K562 (cell line): Measurements from ENCODE around the gene TMEM129. TPM values are rescaled to one million over a fixed set of nuclear protein-coding genes. Genes with fewer than 3 reads are reported as not detected.
A peak's percentile ranks its signal among the peaks of the same experiment; 100 is the strongest.

Experiments used
- ARHGAP35 ChIP-seq: fragments of 450-650 bp; IDR thresholded peaks from 2 replicates; pipeline ENCODE4 v1.6.1; 2018; ENCODE audit not compliant: partially characterized antibody
- ATF1 ChIP-seq, 2 experiments: fragments of 450-650 bp in 1 of 2; IDR thresholded peaks; 2 replicates each; pipeline ENCODE4 v1.6.1; 2016; ENCODE audit warnings: missing compliant biosample characterization in 1 of 2, missing genetic modification characterization in 1 of 2
- BCL6 ChIP-seq: fragments of 250-450 bp; sonication (Bioruptor Pico); IDR thresholded peaks from 2 replicates; pipeline ENCODE4 v1.4.0; 2020
- CHCHD3 ChIP-seq: fragments of 250-450 bp; sonication (Bioruptor Pico); IDR thresholded peaks from 2 replicates; pipeline ENCODE4 v2.1.2; 2022; ENCODE audit warnings: mild to moderate bottlenecking
- EP300 ChIP-seq: IDR thresholded peaks from 2 replicates; pipeline ENCODE4 v1.6.1; 2012; ENCODE audit warnings: low read length, improper control_type of control experiment
- GTF3C2 ChIP-seq: IDR thresholded peaks from 3 replicates; pipeline ENCODE4 v1.6.1; 2011; ENCODE audit warnings: borderline replicate concordance, mild to moderate bottlenecking, moderate library complexity; ENCODE audit not compliant: insufficient read length; ENCODE audit errors: extremely low read depth
- MAX ChIP-seq: sonication (generic); formaldehyde crosslinking; IDR thresholded peaks from 2 replicates; pipeline ENCODE4 v1.9.0; 2022; ENCODE audit warnings: mild to moderate bottlenecking, missing genetic modification reagents
- NR3C1 ChIP-seq: sonication (generic); formaldehyde crosslinking; IDR thresholded peaks from 2 replicates; pipeline ENCODE4 v1.8.1; 2022; ENCODE audit warnings: missing genetic modification reagents
- PKNOX1 ChIP-seq: fragments of 450-650 bp; IDR thresholded peaks from 2 replicates; pipeline ENCODE4 v1.6.1; 2016
- RBM39 ChIP-seq: fragments of 200-400 bp; formaldehyde crosslinking; optimal IDR thresholded peaks from 2 replicates; pipeline ENCODE3; 2018; ENCODE audit warnings: low read depth, low read length
- SMAD3 ChIP-seq: fragments of 450-650 bp; formaldehyde crosslinking; conservative IDR thresholded peaks from 2 replicates; pipeline ENCODE4 v1.4.0; 2020; ENCODE audit warnings: mild to moderate bottlenecking
- SMARCB1 ChIP-seq: IDR thresholded peaks from 2 replicates; pipeline ENCODE4 v1.6.1; 2011; ENCODE audit warnings: improper control_type of control experiment, low read depth; ENCODE audit not compliant: insufficient read length
- U2AF1 ChIP-seq: fragments of 200-400 bp; formaldehyde crosslinking; optimal IDR thresholded peaks from 2 replicates; pipeline ENCODE3; 2017; ENCODE audit warnings: mild to moderate bottlenecking, low read depth, low read length, moderate library complexity
- ZBTB11 ChIP-seq, 3 experiments: fragments of 200-800 bp in 1 of 3; fragments of 250-450 bp in 1 of 3; fragments of 450-650 bp in 1 of 3; sonication (Bioruptor Pico) in 1 of 3; sonication (Bioruptor generic) in 1 of 3; formaldehyde crosslinking in 1 of 3; IDR thresholded peaks; 2 replicates each; pipeline versions ENCODE4 v1.6.1 to v1.8.0; 2016 to 2022; ENCODE audit warnings: mild to moderate bottlenecking in 2 of 3, missing genetic modification characterization in 2 of 3, missing compliant biosample characterization in 1 of 3, moderate library complexity in 1 of 3
- ZBTB2 ChIP-seq: fragments of 450-650 bp; IDR thresholded peaks from 2 replicates; pipeline ENCODE4 v1.6.1; 2016; ENCODE audit warnings: antibody characterized with exemption
- ZBTB26 ChIP-seq: fragments of 450-650 bp; formaldehyde crosslinking; IDR thresholded peaks from 2 replicates; pipeline ENCODE4 v1.4.0; 2022; ENCODE audit warnings: missing genetic modification characterization
- ZKSCAN3 ChIP-seq: fragments of 250-450 bp; sonication (Bioruptor Pico); IDR thresholded peaks from 2 replicates; pipeline ENCODE4 v1.4.0; 2020
- polyA plus RNA-seq, 8 experiments: library from polyadenylated mRNA; depleted of rRNA in 4 of 8; stranded (reverse) in 5 of 8; unstranded in 3 of 8; fragments of >200 nt; fragmentation: Nextera tagmentation in 2 of 8; fragmentation: Illumina TruSeq in 1 of 8; extraction: Ambion mirVana in 2 of 8; extraction: Trizol in 1 of 8; gene quantifications; 2 replicates each; pipeline versions ENCODE4 v1.2.1 to v1.2.3, GENCODE V29; 2011 to 2014; ENCODE audit warnings: inconsistent platforms in 1 of 8, missing spikeins in 1 of 8
- total RNA-seq, 7 experiments: library from RNA; depleted of rRNA in 6 of 7; stranded (reverse); fragments of >200 nt in 6 of 7; fragmentation: Illumina TruSeq in 2 of 7; extraction: Trizol in 2 of 7; gene quantifications; 2 replicates each; pipeline versions ENCODE4 v1.2.1 to v1.2.3, GENCODE V29; 2011 to 2021; ENCODE audit warnings: low replicate concordance in 1 of 7

TMEM129 gene
- total and polyA plus RNA-seq, 9 of the 15 experiments (the other 6 are each of a cell fraction or from before 2014, with no cell fraction given): 0.34 to 47.2 (median 18.8) TPM

- no peak for TF ChIP-seq ATF1 (CRISPR knock-in tag; IDR thresholded peaks at IDR 0.05)
- 0 out of 2 replicates have a peak, but pooled peaks have one; percentile 32 for TF ChIP-seq ATF1 (tag; IDR thresholded peaks at IDR 0.05)
- TF ChIP-seq SMAD3 (CRISPR knock-in tag): no peak
- TF ChIP-seq CHCHD3: no peak
- no peak for TF ChIP-seq MAX (CRISPR knock-in tag)
- TF ChIP-seq ZBTB26: no peak
- peak; percentile 86 to 98 (median 94); a peak in 5 of 6 replicates for TF ChIP-seq ZBTB11 (CRISPR knock-in tag; IDR thresholded peaks at IDR 0.05)
- no peak for TF ChIP-seq ARHGAP35
- no peak for TF ChIP-seq U2AF1
- TF ChIP-seq EP300: no peak
- 0 out of 2 replicates have a peak, but pooled peaks have one; percentile 11 for TF ChIP-seq PKNOX1
- TF ChIP-seq ZKSCAN3: no peak
- TF ChIP-seq BCL6: no peak
- no peak for TF ChIP-seq RBM39
- TF ChIP-seq ZBTB2: no peak
- TF ChIP-seq GTF3C2: no peak
- TF ChIP-seq NR3C1 (CRISPR knock-in tag): 0 out of 2 replicates have a peak, but pooled peaks have one; percentile 10
- no peak for TF ChIP-seq SMARCB1
These were observed at the start of gene TMEM129, which contains the start of gene TACC3 (continued) for GRCh38 chr4:1721003-1721665.
